ENCODE data around the gene SRRT.
"Not testable (repeated sequence)": the region's sequence is repeated elsewhere in the genome, so short reads cannot be mapped to it uniquely, and the experiment has no call there.

Gene SRRT

GRCh38 chr7:100874577-100875355 lies at the start of gene SRRT:
SRRT (plus strand) TSS chr7:100875103; CDS start chr7:100875591, 488 bp downstream.
- peak; percentile 98 for DNase-seq

- DNase-seq: no peak
These were observed 49.7 kb upstream of the SRRT start for GRCh38 chr7:100825215-100825671.

- peak; percentile 55 for DNase-seq
These were observed 49.0 kb upstream of the SRRT start for GRCh38 chr7:100825751-100826513.

GRCh38 chr7:100826514-100827329 lies 48.2 kb upstream of the SRRT start:
- DNase-seq: no peak

GRCh38 chr7:100827330-100828226 lies 47.3 kb upstream of the SRRT start, which contains the start of gene EPHB4:
EPHB4 (minus strand) TSS chr7:100827523; CDS start chr7:100827030, 493 bp downstream.
- peak; percentile 91 for DNase-seq

GRCh38 chr7:100829150-100829716 lies 45.7 kb upstream of the SRRT start:
- DNase-seq: no peak

GRCh38 chr7:100830396-100830795 lies 44.5 kb upstream of the SRRT start:
- no peak for DNase-seq

GRCh38 chr7:100832281-100832633 lies 42.6 kb upstream of the SRRT start:
- DNase-seq: no peak

- DNase-seq: peak; percentile 37
These were observed 38.7 kb upstream of the SRRT start for GRCh38 chr7:100835903-100836811.

- no peak for DNase-seq
These were observed 38.1 kb upstream of the SRRT start for GRCh38 chr7:100836812-100837098.

GRCh38 chr7:100837099-100837836 lies 37.6 kb upstream of the SRRT start:
- DNase-seq: peak; percentile 92

- DNase-seq: no peak
These were observed 35.5 kb upstream of the SRRT start for GRCh38 chr7:100839361-100839760.

GRCh38 chr7:100840470-100841100 lies 34.3 kb upstream of the SRRT start:
- no peak for DNase-seq

- DNase-seq: no peak
These were observed 27.5 kb upstream of the SRRT start for GRCh38 chr7:100847360-100847759.

GRCh38 chr7:100852048-100852872 lies 22.6 kb upstream of the SRRT start, which contains the start of gene SLC12A9:
SLC12A9 (plus strand) TSS chr7:100852713; CDS start chr7:100854198, 1,485 bp downstream.
- DNase-seq: peak; percentile 90

GRCh38 chr7:100854146-100854895 lies 20.6 kb upstream of the SRRT start:
- no peak for DNase-seq

GRCh38 chr7:100854899-100855298 lies 20.0 kb upstream of the SRRT start:
- not testable (repeated sequence) for DNase-seq

GRCh38 chr7:100855515-100855914 lies 19.4 kb upstream of the SRRT start:
- no peak for DNase-seq
